Stimulated activated CD4-positive, alpha-beta T cell treated with anti-CD3 and anti-CD28 coated beads, Interleukin-2, amount 100 ng/mL, for 48 hours (primary cell): ENCODE results near the gene IL20.

ENCODE experiments used
- DNase-seq, 2 donors: peaks; one replicate each; pipeline ENCODE4 v3.0.0-alpha.2; 2020

IL20 gene, protein sequence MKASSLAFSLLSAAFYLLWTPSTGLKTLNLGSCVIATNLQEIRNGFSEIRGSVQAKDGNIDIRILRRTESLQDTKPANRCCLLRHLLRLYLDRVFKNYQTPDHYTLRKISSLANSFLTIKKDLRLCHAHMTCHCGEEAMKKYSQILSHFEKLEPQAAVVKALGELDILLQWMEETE

DNA sequence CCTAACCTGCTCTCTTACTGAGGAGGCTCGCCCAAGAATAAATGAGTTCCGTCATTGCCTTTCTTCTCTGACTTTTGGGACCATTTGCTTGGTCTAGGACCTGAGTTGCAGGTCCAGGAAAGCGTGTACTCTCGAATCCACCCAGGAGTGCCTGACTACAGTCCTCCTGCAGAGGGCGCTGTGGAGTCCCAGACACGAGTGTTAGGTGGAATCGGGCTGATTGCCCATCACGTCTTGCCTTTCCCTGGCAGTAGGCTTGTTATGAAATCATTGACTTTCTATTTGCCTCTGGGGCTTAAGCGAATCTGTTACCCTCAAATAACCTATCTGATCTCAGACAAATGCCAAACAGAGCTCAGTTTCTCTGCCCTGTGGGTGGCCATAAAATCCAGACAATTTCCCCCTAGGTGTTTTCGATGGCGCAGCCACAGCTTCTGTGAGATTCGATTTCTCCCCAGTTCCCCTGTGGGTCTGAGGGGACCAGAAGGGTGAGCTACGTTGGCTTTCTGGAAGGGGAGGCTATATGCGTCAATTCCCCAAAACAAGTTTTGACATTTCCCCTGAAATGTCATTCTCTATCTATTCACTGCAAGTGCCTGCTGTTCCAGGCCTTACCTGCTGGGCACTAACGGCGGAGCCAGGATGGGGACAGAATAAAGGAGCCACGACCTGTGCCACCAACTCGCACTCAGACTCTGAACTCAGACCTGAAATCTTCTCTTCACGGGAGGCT lies at the start of gene IL20:
IL20 (plus strand) TSS at position 685 of the 733 bp plus-strand sequence. CDS start 230 bp downstream, outside the sequence.
- DNase-seq: peak; percentile 95 to 96

DNA sequence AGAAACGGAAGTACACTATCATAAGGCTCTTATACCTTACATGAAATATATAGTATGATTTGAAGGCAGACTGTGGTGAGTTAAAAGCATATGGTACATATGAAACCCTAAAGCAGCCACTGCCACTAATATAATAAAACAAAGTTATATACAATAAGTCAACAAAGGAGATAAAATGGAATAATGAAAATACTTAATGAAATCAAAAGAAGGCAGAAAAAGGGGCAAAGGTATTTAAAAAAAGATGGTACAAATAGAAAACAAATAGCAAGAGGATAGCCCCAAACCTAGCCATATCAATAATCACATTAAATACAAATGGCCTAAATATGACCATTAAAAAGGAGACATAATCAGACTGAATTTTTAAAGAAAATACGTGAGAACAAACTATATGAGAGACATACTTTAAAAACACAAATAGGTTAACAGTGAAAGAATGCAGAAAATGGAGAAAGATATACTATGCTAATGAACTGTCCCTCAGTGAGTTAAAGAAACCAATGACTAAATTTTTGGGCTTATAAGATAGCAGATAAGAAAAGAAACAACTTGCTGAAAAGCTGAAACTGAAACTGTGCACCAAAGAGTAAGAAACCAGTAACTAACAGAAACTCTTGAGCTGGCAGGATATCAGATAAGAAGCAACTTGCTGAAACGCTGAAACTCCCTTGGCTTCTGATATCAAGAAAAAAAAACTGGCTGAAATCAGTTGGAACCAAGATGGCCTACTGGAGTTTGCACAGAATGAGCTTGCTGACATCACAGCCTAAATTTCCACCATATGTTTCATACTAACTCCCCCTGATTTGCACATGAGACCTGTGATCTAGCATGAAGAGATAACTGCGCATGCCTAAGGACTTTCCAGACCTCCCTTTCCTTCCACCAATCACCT lies 48.8 kb upstream of the IL20 start:
- DNase-seq: no peak

DNA sequence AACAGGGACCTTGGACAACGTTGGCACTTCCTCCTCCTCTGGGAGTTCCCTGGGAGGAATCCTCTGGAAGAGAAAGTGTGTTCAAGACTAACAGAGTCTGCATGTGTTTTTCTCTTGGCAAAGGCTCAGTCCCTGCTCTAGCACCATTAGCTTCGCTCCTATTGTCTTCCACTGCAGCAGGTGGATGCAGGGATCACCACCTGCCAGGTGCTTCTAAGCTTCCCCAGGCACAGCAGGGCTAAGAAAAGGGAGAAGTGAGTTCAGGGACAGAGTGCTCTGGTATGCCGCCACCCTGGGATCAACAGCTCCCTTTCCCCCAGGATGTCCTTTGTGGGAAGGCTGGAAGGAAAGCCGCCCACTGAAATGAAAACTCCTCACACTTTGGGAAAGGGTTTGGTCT lies 43.9 kb upstream of the IL20 start:
- no peak for DNase-seq

DNA sequence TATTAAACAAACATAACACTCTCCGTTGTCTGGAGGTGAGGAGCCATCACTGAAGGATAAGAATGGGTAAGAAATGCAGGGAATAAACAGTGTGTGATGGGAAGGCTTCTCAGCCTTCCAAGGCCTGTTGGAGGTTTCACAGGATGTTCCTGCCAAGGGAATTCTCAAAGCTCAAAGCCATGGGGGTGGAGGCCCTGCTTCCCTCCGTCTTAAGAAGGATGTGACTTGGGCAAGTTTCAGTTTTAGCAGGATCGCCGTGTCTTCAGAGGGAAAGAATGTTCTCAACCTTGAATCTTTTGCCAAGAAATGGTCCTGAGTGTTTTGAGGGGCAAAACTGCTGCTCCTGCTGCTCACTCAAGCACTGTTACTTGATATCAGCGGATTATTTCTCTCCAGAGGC lies 41.7 kb upstream of the IL20 start:
- no peak for DNase-seq

DNA sequence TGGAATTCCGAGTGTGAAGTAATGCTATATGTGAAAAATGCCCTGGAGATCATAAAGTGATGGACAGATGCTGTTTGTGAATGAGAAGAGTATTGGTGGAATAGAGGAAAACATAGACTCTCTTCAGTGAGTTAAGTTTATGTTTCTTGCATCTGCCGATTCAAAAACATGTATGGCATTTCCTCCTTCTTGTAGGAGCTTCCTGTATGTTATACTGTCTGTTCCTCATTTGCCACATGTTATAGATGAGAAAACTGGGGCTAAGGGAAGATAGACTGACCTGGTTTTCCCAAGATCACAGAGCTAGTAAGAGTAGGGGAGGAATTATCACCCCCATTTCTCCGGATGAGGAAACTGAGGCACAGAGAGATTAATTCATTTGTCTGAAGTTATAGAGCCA lies 41.1 kb upstream of the IL20 start:
- no peak for DNase-seq

DNA sequence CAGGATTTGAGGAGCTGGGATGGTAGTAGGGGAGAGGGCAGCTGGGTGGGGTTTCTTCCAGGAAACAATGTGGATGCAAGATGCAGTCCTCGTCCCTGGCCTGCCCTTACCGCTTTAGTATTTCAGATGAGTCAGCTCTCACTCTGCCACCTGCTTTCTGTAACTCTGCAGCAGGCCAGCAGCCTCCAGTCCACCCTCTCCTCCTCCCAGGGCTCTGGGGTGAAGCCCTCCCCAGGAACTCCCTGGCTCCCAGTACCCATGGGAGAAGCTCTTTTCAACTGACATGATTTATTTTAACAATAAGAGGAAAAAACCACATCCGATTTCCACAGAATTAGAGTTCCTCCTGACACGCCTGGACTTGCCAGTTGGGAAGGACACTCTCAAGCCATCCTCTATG lies 39.0 kb upstream of the IL20 start:
- no peak for DNase-seq

DNA sequence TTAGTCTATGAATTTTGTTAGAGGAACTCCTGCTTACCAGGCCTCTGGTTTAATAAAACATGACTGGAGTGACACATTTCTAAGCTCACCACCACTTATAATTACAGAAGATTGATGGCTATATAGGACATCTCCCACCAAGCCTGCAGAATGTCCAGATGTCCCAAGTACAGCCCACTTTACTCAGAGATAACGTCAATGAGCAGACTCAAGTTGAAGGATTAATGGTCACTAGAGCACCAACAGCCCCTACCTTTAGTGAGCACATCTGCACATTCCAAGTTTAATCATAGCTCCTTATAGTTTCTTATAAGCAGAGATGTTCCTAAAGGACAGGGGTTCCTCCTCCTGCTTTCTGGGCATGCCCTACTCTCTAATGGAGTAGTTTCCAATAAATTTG lies 37.4 kb upstream of the IL20 start:
- DNase-seq: no peak

DNA sequence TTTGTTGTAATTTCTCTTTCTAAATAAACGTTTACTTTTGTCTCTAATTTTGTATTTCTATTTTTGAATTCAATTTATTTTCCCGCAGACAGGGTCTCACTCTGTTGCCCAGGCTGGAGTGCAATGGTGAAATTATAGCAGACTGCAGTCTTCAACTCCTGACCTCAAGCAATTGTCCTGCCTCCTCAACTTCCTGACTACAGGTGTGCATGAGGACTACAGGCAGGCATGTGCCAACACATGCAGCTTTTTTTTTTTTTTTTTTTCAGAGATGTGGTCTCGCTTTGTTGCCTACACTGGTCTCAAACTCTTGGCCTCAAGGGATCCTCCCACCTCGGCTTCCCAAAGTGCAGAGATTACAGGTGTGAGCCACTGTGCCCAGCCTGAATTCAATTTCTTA lies 36.7 kb upstream of the IL20 start:
- no peak for DNase-seq

DNA sequence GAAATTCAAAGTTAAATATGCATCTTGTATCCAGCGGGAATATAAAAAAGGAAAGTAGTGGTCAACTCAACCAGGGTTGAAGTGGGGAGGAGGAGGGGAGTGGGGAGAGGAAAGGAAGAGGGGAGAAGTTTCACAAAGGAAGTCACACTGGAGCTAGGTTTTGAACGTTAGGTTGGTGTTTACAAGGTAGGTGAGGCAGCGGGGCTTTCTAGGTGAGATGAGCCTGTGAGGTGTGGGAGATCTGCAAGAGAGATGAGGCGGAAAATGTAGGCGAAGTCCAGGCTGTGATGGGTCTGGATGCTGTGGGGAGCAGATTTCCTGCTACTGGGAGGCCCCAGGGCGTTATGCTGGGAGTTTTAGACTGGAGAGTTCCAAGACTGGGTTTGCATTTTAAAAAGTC lies 36.1 kb upstream of the IL20 start:
- DNase-seq: no peak

DNA sequence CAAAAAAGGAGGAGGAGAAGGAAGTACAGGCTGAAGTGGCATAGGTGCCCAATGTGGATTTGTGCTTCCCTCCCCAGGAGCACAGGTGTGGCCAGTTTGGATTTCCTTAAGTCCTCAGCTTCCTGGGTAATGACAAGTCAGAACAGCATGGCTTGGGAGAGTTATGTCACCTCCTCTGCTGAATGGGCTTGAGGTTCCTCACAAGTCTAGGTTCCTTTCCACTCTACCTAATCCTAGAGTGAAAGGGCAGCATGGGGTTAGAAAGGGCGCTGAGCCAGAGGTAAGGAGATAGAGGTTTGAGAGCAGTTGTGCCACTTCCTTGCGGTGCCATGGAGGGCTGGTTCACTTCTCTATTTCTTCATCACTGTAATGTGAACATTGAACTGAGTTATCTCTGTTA lies 35.5 kb upstream of the IL20 start:
- no peak for DNase-seq

DNA sequence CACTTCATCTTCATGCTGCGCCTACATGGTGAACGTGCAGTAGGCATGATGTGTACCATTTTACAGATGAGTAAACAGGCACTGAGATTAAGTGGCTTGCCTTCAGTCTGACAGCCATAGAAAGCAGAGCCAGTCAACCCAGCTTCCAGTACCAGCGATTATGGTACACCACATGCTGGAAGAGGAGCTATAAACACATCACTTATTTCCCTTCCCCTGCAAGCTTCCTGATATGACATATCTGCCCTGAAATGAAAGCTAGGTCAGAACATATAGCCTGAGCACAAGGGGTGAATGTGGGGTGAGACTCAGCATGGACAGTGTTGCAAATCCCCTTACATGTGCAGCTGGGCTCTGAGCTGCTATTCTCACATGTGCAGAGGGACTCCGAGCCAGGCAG lies 33.8 kb upstream of the IL20 start:
- DNase-seq: no peak

DNA sequence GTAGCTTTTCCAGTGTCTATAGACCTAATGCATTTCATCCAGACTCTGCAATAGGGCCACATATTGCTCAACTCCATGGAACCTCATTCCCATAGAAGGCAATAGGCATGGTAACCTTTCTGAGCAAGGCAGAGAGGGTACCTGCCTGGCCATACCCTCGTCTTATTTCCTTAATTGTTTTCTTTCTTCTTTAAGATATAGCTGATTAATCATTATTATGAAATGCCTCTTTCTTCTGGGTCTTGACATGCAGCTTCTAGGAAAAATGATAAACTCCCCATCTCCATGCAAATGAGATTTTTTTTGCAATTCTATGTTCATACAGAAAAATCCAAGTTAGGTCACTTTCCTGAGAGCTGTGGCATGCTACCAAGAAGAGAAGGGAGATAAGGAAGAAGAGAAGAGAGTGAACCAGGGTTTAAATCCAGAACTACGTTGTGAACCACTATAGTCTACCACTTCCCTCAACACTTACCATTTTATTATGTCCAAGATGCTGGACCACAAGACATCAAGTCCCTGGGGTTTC lies 33.0 kb upstream of the IL20 start:
- no peak for DNase-seq

DNA sequence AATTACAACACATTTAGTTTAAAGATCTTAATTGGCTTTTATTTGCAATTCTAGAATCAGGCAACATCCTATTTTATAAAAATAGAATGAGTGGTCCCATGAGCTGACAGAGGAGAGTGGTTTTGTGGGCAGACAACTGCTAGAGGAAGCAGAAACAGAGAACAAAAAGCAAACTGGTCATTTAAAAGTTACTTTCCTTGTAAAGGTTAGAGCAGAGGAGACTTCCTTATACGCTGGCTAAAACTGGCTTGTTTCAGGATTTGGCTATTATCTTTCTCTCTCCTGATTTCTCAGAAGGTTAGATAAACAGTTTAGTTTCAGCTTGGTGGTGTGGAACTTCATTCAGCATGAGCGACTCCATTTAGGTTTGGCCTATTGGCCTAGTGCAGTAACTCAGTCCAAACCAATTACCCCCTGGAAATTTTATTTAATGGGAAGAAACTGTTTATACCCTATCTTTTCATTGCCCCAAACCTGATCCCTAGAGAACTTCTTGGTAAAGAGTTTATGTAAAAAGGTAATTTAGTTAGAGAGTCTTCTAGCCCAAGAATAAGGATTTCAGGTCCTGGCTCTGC lies 32.2 kb upstream of the IL20 start:
- DNase-seq: no peak

DNA sequence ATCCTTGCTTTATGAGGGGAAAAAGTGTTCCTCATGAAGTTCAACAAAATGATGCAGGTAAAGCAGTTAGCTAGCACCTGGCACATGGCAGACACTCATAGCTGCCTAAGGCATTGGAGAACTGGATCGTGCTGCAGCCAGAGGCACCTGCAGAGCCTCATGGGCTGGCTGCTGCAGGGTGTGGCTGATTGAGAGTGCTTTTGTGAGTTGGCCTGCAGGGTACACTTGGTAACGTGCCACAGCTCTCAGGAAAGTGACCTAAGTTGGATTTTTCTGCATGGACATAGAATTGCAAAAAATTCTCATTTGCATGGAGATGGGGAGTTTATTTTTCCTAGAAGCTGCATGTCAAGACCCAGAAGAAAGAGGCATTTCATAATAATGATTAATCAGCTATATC lies 31.6 kb upstream of the IL20 start:
- no peak for DNase-seq

DNA sequence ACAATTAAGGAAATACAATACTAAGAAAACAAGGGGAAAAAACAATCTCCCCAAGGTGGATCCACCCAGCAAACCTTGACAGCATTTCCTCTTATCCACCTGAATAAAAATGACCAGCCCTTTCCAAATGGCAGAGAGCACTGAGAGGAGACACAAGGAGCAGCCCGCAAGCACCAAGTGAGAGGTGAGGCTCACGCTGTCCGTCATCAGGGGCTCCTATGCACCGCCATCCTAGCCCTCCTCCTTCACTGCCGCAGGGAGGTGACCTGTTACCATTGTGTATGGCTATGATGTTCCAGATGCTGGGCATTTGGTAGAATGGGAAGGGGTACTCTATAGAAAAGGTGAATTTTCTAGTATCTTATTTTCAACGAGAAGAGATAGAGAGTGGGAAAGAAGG lies 31.2 kb upstream of the IL20 start:
- DNase-seq: no peak

DNA sequence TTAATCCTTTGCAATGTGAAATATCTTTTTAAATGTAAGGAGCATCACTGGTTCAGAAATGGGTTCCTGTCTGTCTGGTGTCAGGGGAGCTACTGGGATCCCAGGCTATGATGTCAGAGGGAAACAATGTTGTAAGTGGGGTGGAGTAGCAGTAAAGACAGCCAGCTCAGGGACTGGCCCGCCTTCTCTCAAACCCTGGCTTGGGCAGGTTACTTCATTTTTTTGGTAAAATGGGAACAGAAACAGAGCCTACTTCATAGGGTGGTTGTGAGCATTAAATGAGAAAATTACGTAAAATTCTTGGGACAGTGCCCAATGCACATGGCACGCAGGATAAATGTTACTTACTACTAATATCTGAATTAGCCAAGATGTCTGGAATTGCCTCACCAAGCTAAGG lies 30.7 kb upstream of the IL20 start:
- no peak for DNase-seq

DNA sequence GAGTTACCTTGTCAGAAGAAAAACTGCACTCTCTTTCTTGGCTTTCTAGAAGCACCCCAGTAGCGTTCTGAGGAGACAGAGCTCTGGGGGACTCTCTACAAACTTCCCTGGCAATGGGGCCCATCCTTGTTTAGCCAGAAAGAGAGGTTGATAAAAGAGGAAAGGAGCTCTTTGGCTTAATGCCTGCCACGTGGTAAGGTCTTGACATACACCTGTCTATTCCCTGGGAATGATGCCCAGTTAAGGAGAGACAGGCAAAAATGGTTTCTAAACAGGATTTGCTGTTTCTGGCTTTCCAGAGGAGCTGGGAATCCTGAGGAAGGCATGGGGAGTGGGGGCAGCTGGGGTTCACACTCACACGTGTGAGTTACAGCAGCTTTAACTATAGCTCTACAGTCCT lies 30.2 kb upstream of the IL20 start:
- no peak for DNase-seq

DNA sequence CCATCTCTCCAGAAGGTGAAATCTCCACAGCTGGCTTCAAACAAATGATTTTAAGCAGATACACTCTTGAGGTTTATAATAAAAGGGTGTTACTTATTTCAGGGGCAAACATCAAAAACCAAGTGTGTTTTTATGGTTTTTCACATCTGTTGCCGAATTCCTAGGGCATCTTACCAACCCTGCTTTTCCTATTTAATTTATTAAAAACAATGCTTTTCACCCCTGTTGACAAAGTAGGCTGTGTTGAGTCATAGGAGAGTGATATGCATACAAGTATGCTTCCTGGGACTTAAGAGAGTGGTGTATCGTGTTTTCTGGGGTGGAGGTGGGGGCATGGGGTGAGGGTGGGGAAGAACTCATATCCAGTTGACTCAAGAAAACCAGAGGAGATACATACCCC lies 29.3 kb upstream of the IL20 start:
- DNase-seq: no peak

DNA sequence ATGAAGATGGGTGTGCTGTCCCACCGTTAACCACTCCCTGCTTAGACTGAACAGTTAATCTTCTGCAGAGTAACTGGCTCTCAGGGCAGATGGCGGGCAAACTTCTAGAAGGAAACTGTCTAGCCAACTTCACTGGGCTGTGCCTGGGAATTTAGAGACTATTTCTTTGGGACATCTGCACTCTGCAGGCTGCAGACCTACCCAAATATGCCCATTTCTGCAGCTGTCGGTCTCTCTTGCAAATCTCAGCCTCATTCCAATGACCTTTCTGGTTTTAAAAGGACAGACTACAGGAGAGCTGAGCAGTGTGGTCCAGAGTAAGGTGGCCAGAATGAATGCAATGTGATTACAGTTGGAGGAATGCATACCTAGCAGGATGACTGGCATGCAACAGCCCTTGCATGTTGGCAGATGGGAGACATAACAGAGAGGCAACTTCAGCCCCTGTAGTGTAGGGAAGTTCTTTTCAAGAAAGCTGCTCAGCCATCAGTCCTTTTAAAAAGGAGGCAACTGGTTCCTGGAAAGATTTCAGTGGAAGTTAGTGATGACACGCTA lies 26.3 kb upstream of the IL20 start:
- no peak for DNase-seq

DNA sequence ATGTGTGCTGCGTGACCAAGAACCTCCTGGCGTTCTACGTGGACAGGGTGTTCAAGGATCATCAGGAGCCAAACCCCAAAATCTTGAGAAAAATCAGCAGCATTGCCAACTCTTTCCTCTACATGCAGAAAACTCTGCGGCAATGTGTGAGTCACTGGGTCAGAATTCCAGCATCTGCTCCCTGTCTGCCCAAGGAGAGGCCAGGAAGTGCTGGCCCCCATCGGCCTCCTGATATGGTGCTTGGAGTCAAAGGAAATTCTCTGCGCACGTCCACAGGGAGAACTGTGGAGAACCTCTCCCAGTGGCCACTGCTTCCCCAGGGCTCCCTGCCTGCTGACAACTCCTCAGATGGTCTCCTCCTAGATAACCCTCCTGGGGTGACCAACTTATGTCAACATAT lies 25.6 kb upstream of the IL20 start:
- DNase-seq: no peak

DNA sequence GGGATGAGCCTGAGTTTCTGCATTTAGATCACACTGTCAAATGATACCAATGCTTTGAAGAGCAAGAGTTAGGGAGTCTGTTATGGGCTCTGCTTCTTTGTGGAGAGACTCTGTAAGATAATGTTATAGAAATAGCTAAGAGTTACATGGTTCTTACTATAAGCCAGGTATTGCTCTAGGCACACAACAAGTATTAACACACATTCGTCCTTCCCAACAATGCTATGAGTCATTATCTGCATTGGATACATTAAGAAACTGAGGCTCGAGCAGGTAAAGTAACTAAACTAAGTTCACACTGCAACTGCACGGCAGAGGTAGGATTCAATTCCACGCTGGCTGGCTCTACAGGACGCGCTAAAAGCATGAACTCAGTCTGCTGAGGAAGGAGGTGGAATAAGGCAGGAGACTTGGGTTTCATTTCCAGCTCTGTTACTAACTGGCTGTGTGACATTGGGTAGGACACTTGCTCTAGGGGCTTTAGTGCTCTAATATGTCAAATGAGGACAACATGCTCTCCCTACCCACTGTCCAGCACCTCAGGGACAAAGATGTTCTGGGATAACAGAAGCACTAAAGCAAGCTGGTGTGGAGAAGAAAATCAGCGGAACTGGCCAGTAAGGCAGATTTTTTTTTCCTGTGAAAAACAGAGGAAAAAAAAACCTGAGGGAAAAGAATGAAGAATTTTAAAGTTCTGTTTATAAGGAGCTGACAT lies 23.7 kb upstream of the IL20 start:
- DNase-seq: no peak

DNA sequence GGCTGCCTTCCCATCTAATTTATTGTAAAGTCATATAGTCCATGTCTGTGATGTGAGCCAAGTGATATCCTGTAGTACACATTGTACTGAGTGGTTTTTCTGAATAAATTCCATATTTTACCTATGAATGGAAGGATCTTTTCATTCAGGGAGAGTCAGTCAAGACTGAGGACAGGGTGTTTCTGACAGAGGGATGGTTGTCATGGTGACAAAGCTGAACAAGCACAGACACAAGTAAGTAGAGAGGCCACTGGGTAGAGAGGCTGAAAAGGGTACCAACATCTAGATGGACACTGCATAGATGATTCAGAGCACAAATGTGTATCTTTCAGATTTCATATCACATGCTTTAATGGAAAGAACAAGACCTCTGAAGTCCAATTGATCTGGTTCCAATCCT lies 22.6 kb upstream of the IL20 start:
- no peak for DNase-seq
